B cell (primary cell): Measurements from ENCODE around the gene PLEKHM1. TPM values are rescaled to one million over a fixed set of nuclear protein-coding genes. Genes with fewer than 3 reads are reported as not detected.

Source experiments
- ATAC-seq: fragments of 200-7000 bp; cut with Tn5 transposase; one replicate; pipeline ENCODE4 v1.10.0; 2021; ENCODE audit warnings: low read depth, mild to moderate bottlenecking, moderate number of reproducible peaks, moderate library complexity
- CTCF ChIA-PET: fragments of 350-600 bp; sonication (Branson Sonifier 250); formaldehyde crosslinking; loops from one replicate; lab custom pipeline; 2021; ENCODE audit warnings: antibody characterized with exemption, inconsistent platforms; lab: Charles Lee
- POLR2A ChIA-PET: fragments of 350-600 bp; sonication (Branson Sonifier 250); formaldehyde crosslinking; loops from one replicate; lab custom pipeline; 2021; ENCODE audit warnings: antibody characterized with exemption; lab: Charles Lee
- DNase-seq: peaks from one replicate; pipeline ENCODE4 v3.0.0; 2013
- H2AFZ ChIP-seq: 2 replicates; pipeline ENCODE4 v1.6.1; 2012; ENCODE audit warnings: mild to moderate bottlenecking, low read depth, low read length; ENCODE audit not compliant: insufficient read depth, poor library complexity, severe bottlenecking
- H3K27ac ChIP-seq, 2 donors: 1 replicate in 1 of 2; 2 replicates in 1 of 2; pipeline ENCODE4 v1.5.1; 2012 to 2013; ENCODE audit warnings: low read length in 2 of 2, mild to moderate bottlenecking in 2 of 2, moderate library complexity in 1 of 2
- H3K27me3 ChIP-seq, 4 experiments: fragments of 200-600 bp in 1 of 4; sonication (generic) in 1 of 4; replicated peaks in 1 of 4; 1 replicate in 2 of 4; 2 replicates in 2 of 4; pipeline versions ENCODE4 v1.6.1 to v1.7.0; 2013 to 2016; ENCODE audit warnings: low read length in 3 of 4, mild to moderate bottlenecking in 2 of 4, mixed read lengths in 1 of 4, moderate library complexity in 1 of 4; ENCODE audit not compliant: insufficient read depth in 4 of 4, control insufficient read depth in 3 of 4; ENCODE audit errors: control extremely low read depth in 1 of 4
- H3K36me3 ChIP-seq, 2 experiments: replicated peaks in 1 of 2; 1 replicate in 1 of 2; 2 replicates in 1 of 2; pipeline versions ENCODE4 v1.6.1 to v1.7.1; 2013; ENCODE audit warnings: low read length in 1 of 2; ENCODE audit not compliant: insufficient read depth in 2 of 2, control insufficient read depth in 1 of 2; ENCODE audit errors: control extremely low read depth in 1 of 2, extremely low read depth in 1 of 2
- H3K4me1 ChIP-seq, 2 donors: fragments of 200-600 bp in 1 of 2; sonication (generic) in 1 of 2; 1 replicate in 1 of 2; 2 replicates in 1 of 2; pipeline versions ENCODE4 v1.5.1 to v1.6.1; 2013 to 2017; ENCODE audit warnings: low read length in 2 of 2; ENCODE audit not compliant: control insufficient read depth in 2 of 2, insufficient read depth in 2 of 2
- H3K4me2 ChIP-seq: replicated peaks from 2 replicates; pipeline ENCODE3; 2012; ENCODE audit warnings: mild to moderate bottlenecking, low read depth, low read length; ENCODE audit not compliant: poor library complexity, severe bottlenecking
- H3K4me3 ChIP-seq, 5 experiments: fragments of 200-600 bp in 1 of 5; sonication (generic) in 1 of 5; 1 replicate in 3 of 5; 2 replicates in 2 of 5; pipeline versions ENCODE4 v1.5.1 to v1.7.0; 2011 to 2016; ENCODE audit warnings: low read length in 4 of 5, mild to moderate bottlenecking in 4 of 5, low read depth in 2 of 5, control low read depth in 1 of 5, moderate library complexity in 1 of 5; ENCODE audit not compliant: insufficient read depth in 1 of 5; ENCODE audit errors: control extremely low read depth in 1 of 5, extremely low read depth in 1 of 5
- H3K79me2 ChIP-seq: fragments of 200-600 bp; sonication (generic); one replicate; pipeline ENCODE4 v1.6.0; 2016; ENCODE audit warnings: low read length; ENCODE audit not compliant: control insufficient read depth, insufficient read depth
- H3K9ac ChIP-seq: fragments of 200-600 bp; sonication (generic); 2 replicates; pipeline ENCODE4 v1.6.1; 2017; ENCODE audit warnings: mild to moderate bottlenecking, low read length, moderate library complexity
- H3K9me3 ChIP-seq, 3 donors: one replicate each; pipeline versions ENCODE4 v1.6.1 to v1.7.1; 2013; ENCODE audit warnings: low read length in 2 of 3; ENCODE audit not compliant: control insufficient read depth in 2 of 3, insufficient read depth in 1 of 3; ENCODE audit errors: control extremely low read depth in 1 of 3
- H4K20me1 ChIP-seq: 2 replicates; pipeline ENCODE4 v1.6.0; 2012; ENCODE audit warnings: mild to moderate bottlenecking, low read length; ENCODE audit not compliant: insufficient read depth, control insufficient read depth, poor library complexity, severe bottlenecking
- H3K27ac Mint-ChIP-seq: one replicate; pipeline ENCODE4 v1.8.0; 2021; ENCODE audit warnings: mixed read lengths
- H3K27me3 Mint-ChIP-seq: one replicate; pipeline ENCODE4 v1.8.0; 2021; ENCODE audit warnings: mixed read lengths
- H3K4me1 Mint-ChIP-seq: one replicate; pipeline ENCODE4 v1.8.0; 2021; ENCODE audit warnings: mixed read lengths
- H3K4me3 Mint-ChIP-seq: one replicate; pipeline ENCODE4 v1.8.0; 2021; ENCODE audit warnings: mixed read lengths
- H3K9me3 Mint-ChIP-seq: one replicate; pipeline ENCODE4 v1.8.0; 2022; ENCODE audit warnings: mixed read lengths; ENCODE audit not compliant: insufficient read depth
- EZH2 ChIP-seq: IDR thresholded peaks from 2 replicates; pipeline ENCODE4 v1.6.1; 2012; ENCODE audit warnings: borderline replicate concordance, low read depth, mild to moderate bottlenecking, moderate library complexity, low read length; ENCODE audit not compliant: insufficient read depth, poor library complexity, severe bottlenecking
- WGBS: methylation state at CpG from one replicate; pipeline ENCODE4 v1.1.5; 2013; ENCODE audit warnings: missing lambda C conversion rate; ENCODE audit not compliant: insufficient coverage; 5-methylcytosine and 5-hydroxymethylcytosine counted together
- intact Hi-C: fragments of 100-400 bp; cut with micrococcal nuclease; formaldehyde crosslinking; loops from one replicate; pipeline ENCODE4 v1.10.0; 2022
- polyA plus RNA-seq: library from polyadenylated mRNA; depleted of rRNA; stranded (reverse); fragments of >200 nt; gene quantifications from 2 replicates; pipeline ENCODE4 v1.2.3, GENCODE V29; 2012
- total RNA-seq, 2 donors: library from RNA; stranded (reverse); fragments of 120-200 nt in 1 of 2; gene quantifications; 1 replicate in 1 of 2; 2 replicates in 1 of 2; pipeline versions ENCODE4 v1.2.3 to v1.2.4, GENCODE V29; 2013 to 2022
- TF ChIP-seq, protein P1 (sequence below): fragments of 200-600 bp; IDR thresholded peaks from one replicate; pipeline ENCODE4 v1.8.0; 2022; ENCODE audit warnings: antibody characterized with exemption, mild to moderate bottlenecking

Gene PLEKHM1
- total and polyA plus RNA-seq, 2 donors (not counting 1 experiment from before 2014, with no cell fraction given) = 26.2 to 73.9 TPM

- no peak overlapping the region for H2AFZ ChIP-seq
- H3K4me2 ChIP-seq = peak overlapping the region; percentile 79
- no peaks in the 10 kb centered on the region for H3K27me3 ChIP-seq
- Mint-ChIP-seq H3K27me3 (no peaks in the 10 kb centered on the region), H3K4me3 (peak overlapping the region; percentile 92), H3K27ac (peak overlapping the region; percentile 89), H3K9me3 (no peaks in the 10 kb centered on the region), H3K4me1 (peaks cover 35% of the 10 kb centered on the region)
- H3K4me3 ChIP-seq = peak overlapping the region in 3 of 5 experiments; percentile 21 to 79 (median 36)
- TF ChIP-seq, protein P1, sequence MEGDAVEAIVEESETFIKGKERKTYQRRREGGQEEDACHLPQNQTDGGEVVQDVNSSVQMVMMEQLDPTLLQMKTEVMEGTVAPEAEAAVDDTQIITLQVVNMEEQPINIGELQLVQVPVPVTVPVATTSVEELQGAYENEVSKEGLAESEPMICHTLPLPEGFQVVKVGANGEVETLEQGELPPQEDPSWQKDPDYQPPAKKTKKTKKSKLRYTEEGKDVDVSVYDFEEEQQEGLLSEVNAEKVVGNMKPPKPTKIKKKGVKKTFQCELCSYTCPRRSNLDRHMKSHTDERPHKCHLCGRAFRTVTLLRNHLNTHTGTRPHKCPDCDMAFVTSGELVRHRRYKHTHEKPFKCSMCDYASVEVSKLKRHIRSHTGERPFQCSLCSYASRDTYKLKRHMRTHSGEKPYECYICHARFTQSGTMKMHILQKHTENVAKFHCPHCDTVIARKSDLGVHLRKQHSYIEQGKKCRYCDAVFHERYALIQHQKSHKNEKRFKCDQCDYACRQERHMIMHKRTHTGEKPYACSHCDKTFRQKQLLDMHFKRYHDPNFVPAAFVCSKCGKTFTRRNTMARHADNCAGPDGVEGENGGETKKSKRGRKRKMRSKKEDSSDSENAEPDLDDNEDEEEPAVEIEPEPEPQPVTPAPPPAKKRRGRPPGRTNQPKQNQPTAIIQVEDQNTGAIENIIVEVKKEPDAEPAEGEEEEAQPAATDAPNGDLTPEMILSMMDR = no peak
- TF ChIP-seq EZH2 = no peak
- no peaks in the 10 kb centered on the region for H3K79me2 ChIP-seq
- CTCF ChIA-PET = interaction anchor here (0.6 to 6.5 kb wide), 9 partner anchors 10 to 294 kb away, joined by 3 to 71 read pairs (median 4); partner anchors contain the start of genes ACBD4 and HEXIM2
- H3K27ac ChIP-seq = peak overlapping the region; percentile 67 to 74
- intact Hi-C loops = no loop called here
- ATAC-seq (no peak), DNase-seq (no peak)
- WGBS = 89% methylated on average over 81 of the region's 82 CpGs
- H3K4me1 ChIP-seq = peaks cover 33 to 53% of the 10 kb centered on the region in 2 donors
- H4K20me1 ChIP-seq = no peaks in the 10 kb centered on the region
- H3K9ac ChIP-seq = peak overlapping the region; percentile 65
- no peaks in the 10 kb centered on the region for H3K36me3 ChIP-seq
- no peaks in the 10 kb centered on the region for H3K9me3 ChIP-seq
- POLR2A ChIA-PET = interaction anchor here (0.6 to 1.6 kb wide), 3 partner anchors 62 to 1177 kb away, joined by 4 to 8 read pairs (median 5); no protein-coding TSS in a partner anchor
Observed at GRCh38 chr17:45429339-45430005, 61.0 kb downstream of the PLEKHM1 start.

GRCh38 chr17:45428931-45429338, 61.6 kb downstream of the PLEKHM1 start:
- Histone ChIP-seq H2AFZ (no peak overlapping the region), H4K20me1 (no peaks in the 10 kb centered on the region), H3K4me1 (peaks cover 33 to 53% of the 10 kb centered on the region in 2 donors), H3K36me3 (no peaks in the 10 kb centered on the region), H3K27me3 (no peaks in the 10 kb centered on the region), H3K79me2 (no peaks in the 10 kb centered on the region), H3K4me3 (peak overlapping the region; percentile 21 to 79 (median 42)), H3K27ac (peak overlapping the region; percentile 67 to 74), H3K9ac (peak overlapping the region; percentile 65), H3K4me2 (peak overlapping the region; percentile 79), H3K9me3 (no peaks in the 10 kb centered on the region)
- peak; percentile 85 for DNase-seq
- intact Hi-C loops = loop anchor here (1.0 kb wide), 2 partner anchors 19 to 34 kb away; no protein-coding TSS in a partner anchor
- no peaks in the 10 kb centered on the region for H3K27me3 Mint-ChIP-seq
- ATAC-seq = peak; percentile 12
- H3K4me3 Mint-ChIP-seq = peak overlapping the region; percentile 92
- no peak for TF ChIP-seq EZH2
- TF ChIP-seq, protein P1 = no peak
- WGBS = 0% methylated on average over 11 of the region's 15 CpGs
- H3K4me1 Mint-ChIP-seq = peaks cover 35% of the 10 kb centered on the region
- ChIA-PET CTCF (interaction anchor here (0.6 to 6.5 kb wide), 15 partner anchors 10 to 294 kb away, joined by 3 to 71 read pairs (median 4); partner anchors contain the start of genes ACBD4 and HEXIM2), POLR2A (interaction anchor here (0.6 to 2.5 kb wide), 4 partner anchors 16 to 1177 kb away, joined by 4 to 10 read pairs (median 6); no protein-coding TSS in a partner anchor)
- peak overlapping the region; percentile 89 for H3K27ac Mint-ChIP-seq
- no peaks in the 10 kb centered on the region for H3K9me3 Mint-ChIP-seq
